Ramos (cell line): ENCODE measurements around the gene TOR1B.

ENCODE experiments used
- in situ Hi-C: fragments of 300-500 bp; cut with MboI; formaldehyde crosslinking; loops from one replicate; pipeline ENCODE4 v1.14.3; 2022; ENCODE audit warnings: low sequenced_read_pairs; ENCODE audit not compliant: unreplicated experiment

TOR1B gene

DNA sequence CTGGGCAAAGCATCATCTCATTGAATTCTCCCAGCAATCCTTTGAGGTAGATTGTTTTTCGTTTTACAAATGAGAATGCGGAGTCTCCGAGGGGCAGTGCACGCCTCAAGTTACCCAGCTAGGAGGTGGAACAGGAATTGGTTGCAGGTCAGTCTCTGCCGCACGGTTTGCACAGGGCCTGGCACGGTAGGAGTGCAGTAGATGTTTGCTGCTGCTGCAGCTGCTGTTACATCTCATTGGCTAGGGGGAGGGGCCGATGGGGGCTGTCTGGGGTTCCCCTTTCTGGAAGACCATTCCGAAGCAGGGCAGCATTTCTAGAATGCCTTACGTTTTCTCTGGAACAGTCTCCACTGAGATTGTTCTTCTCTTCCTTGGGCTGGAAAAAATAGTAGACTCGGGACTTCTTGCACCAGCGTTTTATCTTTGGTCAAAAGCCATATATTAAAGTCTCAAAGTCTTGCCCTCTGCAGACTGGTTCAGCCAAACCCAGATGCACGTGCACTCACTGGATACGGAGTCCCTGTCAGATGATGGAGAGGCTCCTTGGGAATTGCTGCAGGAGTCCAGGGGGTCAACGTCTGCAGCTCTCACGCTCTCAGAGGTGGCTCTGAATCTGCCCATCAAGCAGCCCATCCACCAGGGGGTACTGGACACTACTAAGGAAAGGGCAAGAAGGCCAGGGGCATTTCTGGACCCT, 33.5 kb downstream of the TOR1B start:
- in situ Hi-C loops = no loop called here

GRCh38 chr9:129838707-129839259, 35.8 kb downstream of the TOR1B start:
- in situ Hi-C loops = no loop called here

- in situ Hi-C loops = no loop called here
These were observed 36.5 kb downstream of the TOR1B start for GRCh38 chr9:129839324-129840023.

DNA sequence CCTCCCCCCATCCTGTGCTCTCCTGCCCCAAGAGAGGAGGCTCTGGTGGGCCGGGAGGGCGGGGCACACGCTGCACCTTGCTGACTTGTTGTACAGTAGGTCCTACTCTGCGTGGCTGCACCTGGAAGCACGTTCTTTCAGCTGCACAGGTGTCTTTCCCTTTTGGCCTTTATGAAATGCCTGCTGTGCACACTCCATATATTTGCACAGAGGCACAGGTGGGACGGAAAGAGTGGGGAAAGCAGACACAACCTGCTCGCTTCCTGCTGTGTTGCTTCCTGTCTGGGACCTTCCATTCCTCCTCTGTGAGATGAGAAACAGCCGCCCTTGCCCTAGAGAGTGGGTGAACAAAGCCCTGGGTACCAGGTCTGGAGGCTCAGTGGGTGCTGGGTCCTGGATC, 37.0 kb downstream of the TOR1B start:
- in situ Hi-C loops = no loop called here

GRCh38 chr9:129841071-129841470, 38.1 kb downstream of the TOR1B start:
- in situ Hi-C loops = no loop called here

DNA sequence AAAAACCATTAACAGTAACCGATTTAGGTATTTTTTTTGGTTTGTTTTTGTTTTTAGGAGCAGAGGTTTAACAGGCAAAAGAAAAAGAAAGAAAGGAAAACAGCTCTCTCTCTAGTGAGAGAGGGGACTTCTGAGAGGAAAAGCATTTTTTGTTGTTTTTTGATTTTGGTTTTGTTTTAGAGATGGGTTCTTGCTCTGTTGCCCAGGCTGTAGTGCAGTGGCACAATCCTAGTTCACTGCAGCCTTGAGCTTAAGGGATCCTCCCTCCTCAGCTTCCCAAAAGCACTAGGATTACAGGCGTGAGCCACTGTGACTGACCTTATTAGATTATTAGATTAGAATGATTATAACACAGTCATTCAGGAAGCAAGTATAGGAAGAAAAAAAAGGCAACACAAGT, 42.4 kb downstream of the TOR1B start:
- in situ Hi-C loops = no loop called here

- in situ Hi-C loops = no loop called here
These were observed 45.9 kb downstream of the TOR1B start for GRCh38 chr9:129848712-129849441.

- in situ Hi-C loops = no loop called here
These were observed 46.9 kb downstream of the TOR1B start for GRCh38 chr9:129849901-129850300.

- in situ Hi-C loops = no loop called here
These were observed 48.0 kb downstream of the TOR1B start for GRCh38 chr9:129850821-129851550.

DNA sequence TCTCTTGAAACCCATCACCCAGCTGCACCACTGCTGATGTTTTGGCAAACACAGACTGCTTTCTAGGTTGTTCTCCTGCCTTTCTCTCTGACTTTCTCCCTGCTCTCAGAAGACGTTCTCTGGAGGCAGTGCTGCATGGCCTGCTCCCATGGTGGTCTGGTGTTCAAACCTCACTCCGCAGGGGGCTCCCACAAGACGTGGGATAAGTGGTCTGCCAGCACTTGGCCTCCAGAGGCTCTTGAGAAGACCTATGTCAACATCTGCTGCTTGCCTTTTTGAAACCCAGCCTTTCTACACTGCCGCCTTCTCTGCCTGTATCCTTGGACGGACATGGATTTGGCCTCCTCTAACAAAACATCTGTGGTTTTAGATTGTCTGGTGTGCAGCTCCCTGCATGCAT, 48.8 kb downstream of the TOR1B start:
- in situ Hi-C loops = no loop called here

GRCh38 chr9:129852579-129852978, 49.6 kb downstream of the TOR1B start:
- in situ Hi-C loops = no loop called here

DNA sequence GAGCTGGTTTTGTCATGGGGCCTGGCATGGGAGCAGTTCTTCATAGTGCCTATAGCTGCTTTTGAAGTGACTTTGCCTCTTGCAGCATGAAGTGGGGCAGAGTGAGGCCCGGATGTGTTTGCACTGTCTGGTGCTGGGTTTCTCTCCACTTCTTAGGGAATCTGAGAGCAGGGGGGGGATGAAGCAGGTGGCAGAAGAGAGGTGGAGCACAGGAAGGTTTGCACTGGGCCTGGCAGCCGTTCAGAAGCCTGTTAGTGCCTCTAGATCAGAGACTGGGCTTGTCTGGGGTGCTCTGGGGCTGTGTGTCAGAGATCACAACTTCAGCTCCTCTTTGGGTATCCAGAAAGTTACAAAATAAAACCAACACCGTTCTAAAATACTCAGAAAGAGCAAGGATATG, 50.6 kb downstream of the TOR1B start:
- in situ Hi-C loops = no loop called here

DNA sequence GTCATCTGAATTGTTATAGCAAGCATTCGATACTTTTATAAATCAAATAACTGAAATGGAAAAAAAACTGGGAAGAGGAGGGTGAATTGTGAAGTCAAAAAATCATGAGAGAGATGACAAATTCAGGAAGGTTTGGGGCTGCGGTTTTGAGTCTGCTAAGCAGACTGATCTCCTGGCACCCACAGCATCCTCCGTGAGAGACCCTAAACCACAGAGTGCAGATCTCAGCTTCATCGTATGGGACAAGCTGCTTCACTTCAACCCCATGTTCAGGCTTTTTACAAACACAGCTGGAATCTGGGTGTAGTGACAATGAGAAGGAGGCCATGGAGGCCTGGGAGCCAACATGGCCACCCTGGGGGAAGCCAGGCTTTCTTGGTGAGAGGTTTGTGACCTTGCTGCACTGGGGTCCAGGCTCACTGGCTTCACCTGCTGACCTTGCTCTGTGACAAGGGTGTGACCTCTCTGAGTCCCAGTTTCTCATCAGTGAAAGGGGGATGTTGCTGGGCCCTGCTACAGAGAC, 51.7 kb downstream of the TOR1B start:
- in situ Hi-C loops = no loop called here

DNA sequence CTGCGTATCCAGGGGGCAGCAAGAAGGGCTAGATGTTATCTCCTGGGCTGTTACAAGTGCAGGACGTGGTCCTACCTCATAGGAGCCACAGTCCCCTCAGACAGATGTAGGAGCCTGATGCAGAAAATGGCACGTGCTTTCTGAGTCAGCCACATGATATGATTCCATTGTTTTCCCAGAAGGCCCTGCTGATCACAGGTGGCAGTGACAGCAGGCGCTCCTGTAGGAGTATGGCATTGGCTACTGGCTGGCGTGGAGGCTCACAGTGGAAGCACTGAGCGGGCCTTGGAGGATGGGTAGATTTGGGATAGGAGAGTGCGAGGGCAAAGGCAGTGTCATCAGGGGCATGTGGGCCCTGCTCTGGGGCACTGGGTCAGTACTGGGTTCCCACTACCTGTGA, 54.2 kb downstream of the TOR1B start:
- in situ Hi-C loops = no loop called here

GRCh38 chr9:129858167-129858962, 55.4 kb downstream of the TOR1B start:
- in situ Hi-C loops = no loop called here
